GM18526 (cell line): ENCODE results near the gene MCTP2.

Experiments
- POLR2A ChIP-seq: IDR thresholded peaks from 3 replicates; pipeline ENCODE4 v1.6.1; 2011; ENCODE audit not compliant: insufficient read length; ENCODE audit errors: extremely low read depth

The MCTP2 gene

DNA sequence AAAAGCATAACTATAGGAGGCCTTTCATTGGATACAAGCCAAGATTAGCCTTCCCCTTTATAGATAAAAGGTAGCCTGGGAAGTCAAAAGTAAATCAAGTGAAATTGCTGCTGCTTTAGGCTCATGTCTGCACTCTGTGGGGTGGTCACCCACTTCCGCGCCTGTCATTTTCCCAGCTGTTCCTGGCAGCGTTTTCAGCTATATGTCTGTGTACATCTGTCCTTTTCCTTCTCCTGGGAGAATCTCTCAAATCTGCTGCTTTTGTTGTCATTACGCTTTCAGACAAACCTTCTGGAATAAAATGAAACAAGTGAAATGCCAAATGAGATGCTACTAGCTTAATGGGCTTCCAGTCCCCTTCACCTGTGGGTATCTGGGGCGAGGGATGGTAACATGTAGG is 211.8 kb downstream of the MCTP2 start:
- no peak for TF ChIP-seq POLR2A

DNA sequence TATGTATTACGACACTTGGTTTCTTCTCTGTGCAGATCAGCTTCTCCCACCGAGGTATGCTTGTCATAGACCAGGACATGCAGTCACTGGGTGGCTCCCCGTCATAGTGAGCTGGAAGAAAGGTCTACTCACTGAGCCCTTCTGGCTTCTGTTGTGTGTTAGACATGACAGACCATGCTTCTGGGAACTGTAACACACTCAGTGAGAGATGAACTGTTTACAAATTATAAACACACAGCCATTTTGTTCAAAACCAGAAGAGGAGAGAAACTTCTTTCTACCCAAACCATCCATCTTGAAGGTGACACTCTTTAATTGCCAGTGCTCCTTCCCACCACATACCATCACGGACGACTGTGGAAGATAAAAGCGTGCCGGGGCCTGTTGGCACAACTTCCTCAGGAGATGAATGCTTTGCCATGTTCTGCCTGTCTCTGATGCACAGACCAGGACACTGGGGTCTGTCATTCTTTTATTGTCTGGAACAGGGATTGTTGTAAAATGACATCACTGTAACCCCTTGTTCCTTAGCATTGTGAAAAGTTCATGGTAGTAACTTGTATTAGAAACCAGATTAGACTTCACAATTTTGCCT is 214.3 kb downstream of the MCTP2 start:
- TF ChIP-seq POLR2A: no peak

DNA sequence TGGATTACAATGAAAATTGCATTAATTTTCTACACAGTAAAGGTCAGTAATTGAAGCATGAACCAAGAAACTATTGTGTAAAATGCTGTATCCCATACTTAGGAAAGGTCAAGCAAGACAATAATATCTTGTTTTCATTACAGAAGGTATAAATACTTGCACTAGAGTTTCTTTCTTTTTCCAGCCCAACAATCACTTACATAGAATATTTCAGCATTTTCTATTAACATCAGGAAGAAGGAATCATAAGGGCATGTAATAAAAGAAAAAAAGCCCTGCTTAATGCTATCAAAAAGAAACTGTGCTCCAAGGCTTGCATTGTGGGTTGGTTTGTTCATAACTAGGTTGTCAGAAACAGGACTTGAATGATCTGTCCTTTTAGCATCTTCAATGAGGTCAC is 215.1 kb downstream of the MCTP2 start:
- no peak for TF ChIP-seq POLR2A

DNA sequence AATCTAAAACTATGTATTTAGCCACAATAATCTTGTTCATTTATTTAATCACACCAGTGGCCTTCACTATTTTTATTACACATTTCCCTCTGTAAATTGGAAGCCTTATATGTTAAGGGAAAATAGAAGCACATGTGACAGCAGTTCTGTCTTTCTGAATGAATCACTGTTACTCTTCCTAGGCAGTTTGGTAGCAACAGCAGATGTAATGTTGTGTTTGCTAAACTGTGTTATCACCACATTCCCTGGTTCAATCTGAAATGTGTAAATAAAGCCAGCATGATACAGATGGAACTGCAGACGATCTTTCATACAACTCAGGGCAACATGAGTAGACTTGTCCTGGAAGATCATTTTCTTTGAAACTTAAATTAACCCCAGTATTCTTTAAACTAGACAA is 220.1 kb downstream of the MCTP2 start:
- TF ChIP-seq POLR2A: no peak

DNA sequence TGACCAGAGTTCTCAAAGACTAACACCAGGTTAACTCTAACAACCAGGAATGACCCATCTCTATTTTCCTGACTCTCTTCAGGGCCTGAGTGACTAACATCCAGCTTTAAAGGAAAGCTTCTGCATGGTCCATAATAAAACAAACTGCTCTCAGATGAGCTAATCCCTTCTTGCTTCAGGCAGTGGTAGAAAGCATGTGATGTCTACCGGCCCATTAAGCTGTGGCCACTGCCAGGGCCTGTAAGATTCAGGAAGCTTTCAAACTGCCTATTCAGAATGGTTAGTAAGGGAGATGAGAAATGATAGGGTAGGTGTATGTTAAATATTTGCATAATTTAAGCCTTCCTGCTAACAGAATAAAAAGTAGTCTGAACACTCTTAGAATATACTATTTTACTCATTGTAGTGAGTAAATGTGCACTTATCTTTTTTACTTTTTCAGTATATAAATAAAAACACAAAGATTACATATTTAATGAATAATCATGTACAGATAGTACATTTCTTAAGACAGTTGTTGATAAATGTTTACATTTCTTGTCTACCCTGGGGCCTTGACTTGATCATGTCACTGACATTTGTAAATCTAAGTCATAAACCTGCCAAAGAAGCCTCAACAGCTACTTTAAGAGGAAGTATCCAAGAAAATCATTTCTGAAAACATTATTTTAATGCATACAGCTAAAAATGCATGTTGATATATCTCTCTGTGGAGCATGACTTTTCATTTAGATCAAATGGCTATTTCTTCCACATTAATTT is 222.0 kb downstream of the MCTP2 start:
- no peak for TF ChIP-seq POLR2A

DNA sequence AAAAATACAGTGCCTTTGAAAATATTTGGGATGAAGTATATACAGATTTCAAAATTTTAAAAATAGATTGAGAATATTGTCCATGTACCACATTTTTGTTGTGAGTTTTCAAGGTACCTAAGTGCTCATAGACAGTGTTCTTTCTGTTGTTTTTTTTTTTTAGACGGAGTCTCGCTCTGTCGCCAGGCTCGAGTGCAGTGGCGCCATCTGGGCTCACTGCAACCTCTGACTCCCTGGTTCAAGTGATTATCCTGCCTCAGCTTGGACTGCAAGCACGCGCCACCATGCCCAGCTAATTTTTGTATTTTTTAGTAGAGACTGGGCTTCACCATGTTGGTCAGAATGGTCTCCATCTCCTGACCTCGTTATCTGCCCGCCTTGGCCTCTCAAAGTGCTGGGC is 223.9 kb downstream of the MCTP2 start:
- TF ChIP-seq POLR2A: no peak

DNA sequence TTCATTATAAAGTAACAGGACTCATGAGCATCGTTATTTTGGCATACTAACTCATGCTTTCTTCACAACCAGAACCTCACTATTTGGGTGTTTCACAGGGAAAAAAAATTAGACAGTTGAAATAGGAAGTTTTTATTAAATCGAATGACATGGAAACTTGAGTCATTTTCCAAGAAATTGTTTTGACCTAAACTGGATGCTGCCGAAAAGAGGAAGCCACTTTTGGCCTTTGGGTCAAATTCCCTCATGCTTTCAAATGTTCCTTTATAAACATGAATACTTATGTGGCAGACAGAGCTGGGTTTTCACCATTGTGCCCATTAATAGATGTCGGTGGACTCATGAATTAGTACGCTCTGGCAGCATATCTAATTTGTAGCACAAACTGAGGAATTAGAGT is 224.9 kb downstream of the MCTP2 start:
- TF ChIP-seq POLR2A: no peak

DNA sequence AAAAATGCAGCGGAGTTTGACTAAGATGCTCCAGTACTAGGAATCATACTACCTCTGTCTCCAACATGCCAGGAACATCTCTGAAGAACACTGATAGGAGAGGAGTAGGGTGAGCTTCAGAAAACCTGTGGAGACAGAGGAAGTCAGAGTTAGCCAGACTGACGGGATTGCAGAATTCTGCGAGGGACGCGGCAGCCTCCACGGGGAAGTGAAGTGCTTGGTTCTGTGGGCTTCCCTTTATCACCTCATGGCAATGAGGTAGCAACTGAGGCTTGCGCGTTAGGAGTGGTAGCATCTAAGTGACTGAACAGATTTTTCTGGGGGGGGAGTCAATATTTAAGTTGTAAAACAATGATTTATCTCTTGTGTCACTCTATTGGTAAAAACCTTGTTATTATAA is 226.3 kb downstream of the MCTP2 start:
- TF ChIP-seq POLR2A: no peak

DNA sequence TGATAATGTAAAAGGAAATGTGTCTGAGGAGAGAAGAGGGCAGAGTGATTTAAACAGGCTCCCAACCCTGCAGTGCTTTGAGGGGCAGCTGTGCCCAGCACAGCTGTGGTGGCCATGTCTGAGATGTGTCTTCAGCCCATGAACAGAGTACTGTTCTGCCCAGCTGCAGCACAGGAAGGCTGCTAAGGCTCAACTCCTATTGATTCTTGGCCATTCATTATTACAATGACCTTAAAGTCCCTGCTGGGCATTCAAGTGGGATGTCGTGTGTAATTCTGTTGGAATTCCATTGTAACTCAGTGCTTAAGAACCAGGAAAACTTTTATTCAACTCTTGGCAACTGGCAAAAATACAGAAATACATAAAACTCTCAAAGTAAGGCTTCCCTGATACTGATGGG is 229.3 kb downstream of the MCTP2 start:
- TF ChIP-seq POLR2A: no peak

DNA sequence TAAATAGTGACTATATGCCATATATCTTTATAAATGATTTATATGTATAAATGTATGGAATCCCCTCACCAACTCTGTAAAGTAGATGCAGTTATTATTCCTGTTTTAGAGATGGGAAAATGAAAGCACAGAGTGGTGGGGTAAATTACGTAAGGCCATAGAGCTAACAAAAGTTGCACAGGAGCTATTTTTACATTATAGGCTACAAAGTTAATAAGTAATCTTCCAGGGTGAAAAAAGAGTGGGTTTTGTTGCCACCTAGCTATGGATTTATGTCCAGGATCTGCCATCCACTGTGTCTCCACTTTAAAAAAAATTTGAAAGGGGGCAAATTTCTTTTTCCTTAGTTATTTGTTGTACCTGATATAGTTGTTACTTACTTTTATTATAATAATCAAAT is 235.7 kb downstream of the MCTP2 start:
- no peak for TF ChIP-seq POLR2A

DNA sequence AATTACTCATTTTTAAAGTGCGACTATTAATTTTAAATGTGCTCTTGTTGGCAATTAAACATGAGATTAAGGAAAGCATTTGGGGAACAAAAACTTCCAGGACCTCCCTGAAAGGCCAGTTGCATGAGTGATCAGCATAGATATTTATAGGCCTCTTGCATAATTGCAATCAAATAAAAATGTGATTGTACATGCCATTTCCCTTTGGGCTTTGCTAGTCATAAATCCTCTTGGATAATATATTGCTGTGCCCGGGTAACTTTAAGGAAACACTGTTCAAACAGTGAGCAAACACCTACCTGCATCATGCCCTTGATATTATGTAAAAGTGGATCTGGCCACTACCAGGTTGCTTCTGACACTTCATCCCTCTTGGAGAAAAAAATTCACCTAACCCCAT is 239.1 kb downstream of the MCTP2 start:
- TF ChIP-seq POLR2A: no peak

DNA sequence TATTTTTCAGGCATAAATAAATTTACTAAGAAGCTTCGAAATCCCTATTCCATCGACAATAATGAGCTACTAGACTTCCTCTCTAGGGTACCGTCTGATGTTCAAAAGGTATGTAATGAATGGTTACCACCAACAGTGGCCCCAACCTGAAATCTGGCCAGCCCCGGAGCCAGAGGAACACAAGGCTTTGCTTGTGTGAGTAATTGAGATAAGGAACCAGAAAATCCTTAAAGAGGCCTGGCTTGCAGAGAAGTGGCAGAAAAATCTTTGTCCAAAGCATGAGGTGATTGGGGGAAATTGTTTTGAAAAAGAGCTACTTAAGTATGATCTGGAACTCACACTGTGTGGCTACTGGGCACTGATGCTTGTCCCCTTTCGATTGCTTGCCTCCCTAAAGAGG is 245.3 kb downstream of the MCTP2 start:
- TF ChIP-seq POLR2A: no peak

DNA sequence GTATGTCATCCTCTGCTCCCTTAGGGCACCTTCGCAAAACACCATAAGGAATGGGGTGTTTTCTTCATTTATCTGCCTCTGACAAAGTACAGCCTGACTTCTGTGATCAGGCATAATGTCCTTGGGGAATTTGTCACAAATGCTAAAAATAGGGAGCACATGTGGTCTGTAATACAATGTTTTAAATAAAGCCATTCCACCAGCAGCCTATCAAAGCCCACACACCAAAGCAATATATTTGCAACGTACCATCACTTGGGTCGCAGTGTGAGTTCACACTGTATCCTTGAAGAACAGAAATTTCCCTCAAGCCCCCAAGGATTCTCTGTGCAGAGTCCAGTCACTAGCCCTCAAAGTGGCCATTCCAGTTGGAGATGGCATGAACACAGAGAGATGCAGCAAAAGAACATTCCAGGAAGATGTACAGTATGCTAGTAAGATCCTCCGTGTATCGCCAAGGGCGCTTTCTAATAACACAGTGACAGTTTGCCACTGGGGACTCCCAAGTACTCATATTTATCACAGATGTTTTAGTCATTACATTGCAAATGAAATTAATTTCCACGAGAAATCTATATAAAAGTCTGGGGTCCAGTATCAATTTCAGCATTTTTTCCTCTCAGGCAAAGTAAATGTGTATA is 246.7 kb downstream of the MCTP2 start:
- TF ChIP-seq POLR2A: no peak

DNA sequence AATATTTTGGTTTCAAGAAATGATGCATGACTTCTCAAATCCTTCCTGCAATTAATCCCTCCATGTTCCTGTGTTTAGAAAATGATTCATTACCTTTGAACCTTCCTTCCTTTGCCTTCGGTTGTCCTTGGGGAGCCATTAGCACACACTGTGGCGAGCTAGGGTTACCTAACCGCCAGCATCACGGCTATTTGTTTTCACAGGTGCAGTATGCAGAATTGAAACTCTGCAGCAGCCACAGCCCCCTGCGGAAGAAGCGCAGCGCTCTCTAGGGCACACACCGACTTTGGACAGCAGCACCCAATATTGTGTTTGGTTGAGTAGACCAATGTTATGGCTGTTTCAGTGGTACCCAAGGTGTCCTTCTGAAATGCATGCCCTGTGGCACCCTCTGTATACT is 247.4 kb downstream of the MCTP2 start:
- TF ChIP-seq POLR2A: no peak

DNA sequence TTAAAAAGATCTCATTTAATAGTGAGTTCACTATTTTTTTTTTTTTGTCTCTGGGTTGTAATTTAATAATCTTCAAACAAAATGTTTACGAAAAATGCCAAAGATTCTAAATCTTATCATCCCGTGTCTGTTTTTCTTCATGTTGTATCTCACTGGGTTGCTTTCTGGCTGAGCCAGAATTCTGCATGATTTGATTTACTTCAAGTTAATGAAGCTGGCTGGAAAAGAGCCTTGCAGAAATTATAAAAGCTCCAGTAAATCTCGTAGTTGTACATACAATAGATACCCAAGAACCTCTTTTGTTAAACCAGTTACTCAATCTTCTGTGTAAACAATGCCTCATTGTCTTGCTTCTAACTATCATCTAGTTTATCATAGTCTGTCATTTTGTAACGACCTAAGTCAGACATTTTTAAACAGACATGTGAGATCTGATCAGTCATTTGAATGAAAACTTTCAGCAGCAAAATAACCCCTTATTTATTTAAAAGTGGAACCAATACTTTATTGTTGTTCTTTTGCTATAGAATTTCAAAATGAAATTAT is 249.0 kb downstream of the MCTP2 start:
- no peak for TF ChIP-seq POLR2A

DNA sequence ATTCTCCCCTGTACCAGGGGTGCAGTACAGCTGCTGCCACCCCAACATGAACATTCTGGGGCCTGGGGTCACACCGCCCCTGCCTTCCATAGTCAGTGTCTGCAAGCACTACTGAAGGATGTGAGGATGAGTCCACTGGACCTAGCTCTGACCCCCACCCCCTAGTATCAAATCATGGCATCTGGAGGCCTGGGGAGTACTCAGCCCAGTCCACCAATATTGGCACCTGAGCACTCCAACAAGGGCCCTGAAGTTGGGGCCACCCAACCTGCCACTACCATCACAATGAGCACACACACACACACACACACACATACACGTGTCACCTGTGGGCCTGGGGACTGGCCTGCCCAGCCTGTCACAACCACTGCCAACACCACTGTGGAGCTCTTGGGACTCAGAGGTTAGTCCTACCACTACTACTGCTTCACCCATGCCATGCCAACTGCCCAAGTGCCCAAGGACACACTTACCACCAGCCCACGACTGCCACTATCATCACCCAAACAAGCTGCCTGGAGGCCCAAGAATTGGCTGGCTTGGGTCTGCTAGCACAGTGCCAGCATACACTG is 253.9 kb downstream of the MCTP2 start:
- no peak for TF ChIP-seq POLR2A
